NCI-H2196 (cell line): ENCODE results near the gene CCDC158.
"Not testable (repeated sequence)": the region's sequence is repeated elsewhere in the genome, so short reads cannot be mapped to it uniquely, and the experiment has no call there.

ENCODE experiments used
- DNase-seq: peaks from one replicate; lab custom pipeline; 2025; ENCODE audit not compliant: unreplicated experiment; lab: John Stamatoyannopoulos, UW

The CCDC158 gene

GRCh38 chr4:76430519-76431388 lies 9.8 kb upstream of the CCDC158 start:
- DNase-seq, result peak; percentile 30

GRCh38 chr4:76429636-76430035 lies 8.7 kb upstream of the CCDC158 start:
- DNase-seq, result no peak

GRCh38 chr4:76426272-76426671 lies 5.3 kb upstream of the CCDC158 start:
- DNase-seq, result no peak

GRCh38 chr4:76423159-76423558 lies 2.2 kb upstream of the CCDC158 start:
- not testable (repeated sequence) for DNase-seq

GRCh38 chr4:76420188-76420761 lies 666 bp downstream of the CCDC158 start:
- DNase-seq, result no peak

GRCh38 chr4:76410636-76411035 lies 10.3 kb downstream of the CCDC158 start:
- DNase-seq, result no peak

GRCh38 chr4:76407440-76408119 lies 13.4 kb downstream of the CCDC158 start:
- no peak for DNase-seq

- DNase-seq, result no peak
These were observed 14.9 kb downstream of the CCDC158 start for GRCh38 chr4:76406081-76406480.

GRCh38 chr4:76401654-76402053 lies 19.3 kb downstream of the CCDC158 start:
- DNase-seq, result no peak

GRCh38 chr4:76388160-76388908 lies 32.6 kb downstream of the CCDC158 start:
- DNase-seq, result no peak

- no peak for DNase-seq
These were observed 34.2 kb downstream of the CCDC158 start for GRCh38 chr4:76386566-76387305.

- DNase-seq, result no peak
These were observed 35.0 kb downstream of the CCDC158 start for GRCh38 chr4:76385974-76386373.

- DNase-seq, result no peak
These were observed 36.9 kb downstream of the CCDC158 start for GRCh38 chr4:76384052-76384451.

- DNase-seq, result no peak
These were observed 37.9 kb downstream of the CCDC158 start for GRCh38 chr4:76383001-76383400.

- no peak for DNase-seq
These were observed 39.0 kb downstream of the CCDC158 start for GRCh38 chr4:76381986-76382385.

- DNase-seq, result no peak
These were observed 40.4 kb downstream of the CCDC158 start for GRCh38 chr4:76380561-76380960.

- no peak for DNase-seq
These were observed 43.0 kb downstream of the CCDC158 start for GRCh38 chr4:76377911-76378310.

- no peak for DNase-seq
These were observed 43.5 kb downstream of the CCDC158 start for GRCh38 chr4:76377481-76377901.

GRCh38 chr4:76376534-76376933 lies 44.4 kb downstream of the CCDC158 start:
- no peak for DNase-seq

- no peak for DNase-seq
These were observed 45.2 kb downstream of the CCDC158 start for GRCh38 chr4:76375703-76376102.

- DNase-seq, result no peak
These were observed 46.1 kb downstream of the CCDC158 start for GRCh38 chr4:76374798-76375197.
